ENCODE measurements around the gene RNASE3.
"Not testable (repeated sequence)": the region's sequence is repeated elsewhere in the genome, so short reads cannot be mapped to it uniquely, and the experiment has no call there.

The RNASE3 gene

GRCh38 chr14:20888411-20888810 lies 2.8 kb upstream of the RNASE3 start:
- not testable (repeated sequence) for H3K4me3 ChIP-seq (ENCODE audit: low read length); H3K79me2 ChIP-seq (ENCODE audit: low read length); H3K4me2 ChIP-seq (ENCODE audit: low read length); H3K9ac ChIP-seq (ENCODE audit: low read length); H2AFZ ChIP-seq (ENCODE audit: low read depth, low read length); H4K20me1 ChIP-seq (ENCODE audit: insufficient read depth, low read length); H3K9me3 ChIP-seq (ENCODE audit: insufficient read depth, low read length); H3K4me1 ChIP-seq (ENCODE audit: low read length); H3K36me3 ChIP-seq (replicated peaks; ENCODE audit: low read depth, low read length); H3K27ac ChIP-seq (ENCODE audit: low read length)
- H3K27me3 ChIP-seq (ENCODE audit: low read depth, low read length) = peaks cover 16% of the 10 kb centered on the region

GRCh38 chr14:20895322-20895721 lies 4.1 kb downstream of the RNASE3 start:
- not testable (repeated sequence) for H3K27ac ChIP-seq (ENCODE audit: low read length); H3K4me3 ChIP-seq (ENCODE audit: low read length); H3K4me2 ChIP-seq (ENCODE audit: low read length); H4K20me1 ChIP-seq (ENCODE audit: insufficient read depth, low read length); H3K9me3 ChIP-seq (ENCODE audit: insufficient read depth, low read length); H2AFZ ChIP-seq (ENCODE audit: low read depth, low read length); H3K36me3 ChIP-seq (replicated peaks; ENCODE audit: low read depth, low read length); H3K79me2 ChIP-seq (ENCODE audit: low read length); H3K9ac ChIP-seq (ENCODE audit: low read length)
- Histone ChIP-seq H3K27me3 (ENCODE audit: low read depth, low read length) (peaks cover 30% of the 10 kb centered on the region), H3K4me1 (ENCODE audit: low read length) (peaks cover 12% of the 10 kb centered on the region)

- Histone ChIP-seq H3K9ac (ENCODE audit: low read length) (no peak overlapping the region), H3K4me1 (ENCODE audit: low read length) (no peaks in the 10 kb centered on the region), H3K4me3 (ENCODE audit: low read length) (no peak overlapping the region), H3K27me3 (ENCODE audit: low read depth, low read length) (no peaks in the 10 kb centered on the region), H3K4me2 (ENCODE audit: low read length) (no peak overlapping the region), H4K20me1 (ENCODE audit: insufficient read depth, low read length) (no peaks in the 10 kb centered on the region), H3K79me2 (ENCODE audit: low read length) (no peaks in the 10 kb centered on the region), H3K36me3 (replicated peaks; ENCODE audit: low read depth, low read length) (no peaks in the 10 kb centered on the region), H3K9me3 (ENCODE audit: insufficient read depth, low read length) (no peaks in the 10 kb centered on the region), H2AFZ (ENCODE audit: low read depth, low read length) (no peak overlapping the region), H3K27ac (ENCODE audit: low read length) (no peak overlapping the region)
- TF ChIP-seq CTCF (IDR thresholded peaks at IDR 0.05; ENCODE audit: low read depth, low read length) (peak; percentile 24; the same call in 1 of the 2 replicates), EZH2phosphoT487 (IDR thresholded peaks at IDR 0.05; ENCODE audit: low read depth) (no peak)
Measured at GRCh38 chr14:20904393-20905029, 13.3 kb downstream of the RNASE3 start.

- no peak overlapping the region for H3K27ac ChIP-seq (ENCODE audit: low read length)
- no peak overlapping the region for H3K9ac ChIP-seq (ENCODE audit: low read length)
- no peaks in the 10 kb centered on the region for H3K36me3 ChIP-seq (replicated peaks; ENCODE audit: low read depth, low read length)
- no peaks in the 10 kb centered on the region for H3K4me1 ChIP-seq (ENCODE audit: low read length)
- H3K9me3 ChIP-seq (ENCODE audit: insufficient read depth, low read length) = no peaks in the 10 kb centered on the region
- no peak overlapping the region for H2AFZ ChIP-seq (ENCODE audit: low read depth, low read length)
- no peaks in the 10 kb centered on the region for H4K20me1 ChIP-seq (ENCODE audit: insufficient read depth, low read length)
- no peak overlapping the region for H3K4me2 ChIP-seq (ENCODE audit: low read length)
- H3K4me3 ChIP-seq (ENCODE audit: low read length) = no peak overlapping the region
- no peaks in the 10 kb centered on the region for H3K79me2 ChIP-seq (ENCODE audit: low read length)
- no peak for TF ChIP-seq EZH2phosphoT487 (IDR thresholded peaks at IDR 0.05; ENCODE audit: low read depth)
- no peak for TF ChIP-seq CTCF (IDR thresholded peaks at IDR 0.05; ENCODE audit: low read depth, low read length)
- no peaks in the 10 kb centered on the region for H3K27me3 ChIP-seq (ENCODE audit: low read depth, low read length)
Measured at GRCh38 chr14:20905676-20906075, 14.5 kb downstream of the RNASE3 start.

GRCh38 chr14:20907214-20907613 lies 16.0 kb downstream of the RNASE3 start:
- Histone ChIP-seq H3K9ac (ENCODE audit: low read length) (no peak overlapping the region), H2AFZ (ENCODE audit: low read depth, low read length) (no peak overlapping the region), H4K20me1 (ENCODE audit: insufficient read depth, low read length) (no peaks in the 10 kb centered on the region), H3K27me3 (ENCODE audit: low read depth, low read length) (no peaks in the 10 kb centered on the region), H3K4me2 (ENCODE audit: low read length) (no peak overlapping the region), H3K79me2 (ENCODE audit: low read length) (no peaks in the 10 kb centered on the region), H3K4me1 (ENCODE audit: low read length) (no peaks in the 10 kb centered on the region), H3K27ac (ENCODE audit: low read length) (no peak overlapping the region), H3K36me3 (replicated peaks; ENCODE audit: low read depth, low read length) (no peaks in the 10 kb centered on the region), H3K9me3 (ENCODE audit: insufficient read depth, low read length) (no peaks in the 10 kb centered on the region), H3K4me3 (ENCODE audit: low read length) (no peak overlapping the region)
- TF ChIP-seq CTCF (IDR thresholded peaks at IDR 0.05; ENCODE audit: low read depth, low read length) (no peak), EZH2phosphoT487 (IDR thresholded peaks at IDR 0.05; ENCODE audit: low read depth) (no peak)

- H3K79me2 ChIP-seq (ENCODE audit: low read length); H3K4me1 ChIP-seq (ENCODE audit: low read length); H3K9me3 ChIP-seq (ENCODE audit: insufficient read depth, low read length); H3K36me3 ChIP-seq (replicated peaks; ENCODE audit: low read depth, low read length); H3K9ac ChIP-seq (ENCODE audit: low read length); H3K27me3 ChIP-seq (ENCODE audit: low read depth, low read length); H3K27ac ChIP-seq (ENCODE audit: low read length); H3K4me2 ChIP-seq (ENCODE audit: low read length); H2AFZ ChIP-seq (ENCODE audit: low read depth, low read length); H3K4me3 ChIP-seq (ENCODE audit: low read length); H4K20me1 ChIP-seq (ENCODE audit: insufficient read depth, low read length): not testable (repeated sequence)
Measured at GRCh38 chr14:20910822-20911221, 19.6 kb downstream of the RNASE3 start.

GRCh38 chr14:20919038-20919756 lies 28.0 kb downstream of the RNASE3 start:
- not testable (repeated sequence) for H3K4me3 ChIP-seq (ENCODE audit: low read length); H3K27ac ChIP-seq (ENCODE audit: low read length); H3K79me2 ChIP-seq (ENCODE audit: low read length); H3K9ac ChIP-seq (ENCODE audit: low read length); H3K4me1 ChIP-seq (ENCODE audit: low read length); H3K36me3 ChIP-seq (replicated peaks; ENCODE audit: low read depth, low read length); H2AFZ ChIP-seq (ENCODE audit: low read depth, low read length); H3K4me2 ChIP-seq (ENCODE audit: low read length); H3K9me3 ChIP-seq (ENCODE audit: insufficient read depth, low read length); H4K20me1 ChIP-seq (ENCODE audit: insufficient read depth, low read length)
- H3K27me3 ChIP-seq (ENCODE audit: low read depth, low read length) = peaks cover 13% of the 10 kb centered on the region

Data from OCI-LY3 (cell line).